GM12892 (cell line): ENCODE measurements around the gene PACS2.

Source experiments
- POLR2A ChIP-seq: IDR thresholded peaks from 2 replicates; pipeline ENCODE4 v1.6.1; 2011; ENCODE audit warnings: low read depth, low read length, control low read depth
- TAF1 ChIP-seq: IDR thresholded peaks from 2 replicates; pipeline ENCODE4 v1.6.1; 2011; ENCODE audit warnings: low read depth, mild to moderate bottlenecking, control low read depth, low read length, borderline replicate concordance

- TF ChIP-seq POLR2A (no peak), TAF1 (no peak)
These were observed 71.3 kb downstream of the PACS2 start for GRCh38 chr14:105385698-105386365.
